BLaER1 treated with 17β-estradiol and CSF1 and Interleukin-3, amounts not matched to agents 10 nM and 100 nM (cell line): Measurements from ENCODE around the gene LBR.
A peak's percentile ranks its signal among the peaks of the same experiment; 100 is the strongest.

ENCODE experiments used
- H3K27ac ChIP-seq, 11 experiments: shearing (Covaris generic); formaldehyde crosslinking; 2 replicates each; pipeline ENCODE4 v1.8.1; 2022
- H3K27me3 ChIP-seq, 11 experiments: shearing (Covaris generic); formaldehyde crosslinking; 2 replicates each; pipeline ENCODE4 v1.8.1; 2022
- H3K36me3 ChIP-seq, 11 experiments: shearing (Covaris generic); formaldehyde crosslinking; 2 replicates each; pipeline ENCODE4 v1.8.1; 2022
- H3K4me1 ChIP-seq, 10 experiments: shearing (Covaris generic); formaldehyde crosslinking; 2 replicates each; pipeline ENCODE4 v1.8.1; 2022
- H3K4me2 ChIP-seq, 11 experiments: shearing (Covaris generic); formaldehyde crosslinking; 2 replicates each; pipeline ENCODE4 v1.8.1; 2022
- H3K4me3 ChIP-seq, 10 experiments: shearing (Covaris generic); formaldehyde crosslinking; 2 replicates each; pipeline ENCODE4 v1.8.1; 2022
- H3K9ac ChIP-seq, 11 experiments: shearing (Covaris generic); formaldehyde crosslinking; 2 replicates each; pipeline ENCODE4 v1.8.1; 2022
- H3K9me3 ChIP-seq, 11 experiments: shearing (Covaris generic); formaldehyde crosslinking; replicated peaks in 1 of 11; 2 replicates each; pipeline ENCODE4 v1.8.1; 2022
- H4K20me1 ChIP-seq, 11 experiments: shearing (Covaris generic); formaldehyde crosslinking; 2 replicates each; pipeline ENCODE4 v1.8.1; 2022
- Cebpa-rat ChIP-seq, 11 experiments: shearing (Covaris generic); IDR thresholded peaks; 2 replicates each; pipeline ENCODE4 v1.8.1; 2022

Gene LBR

DNA sequence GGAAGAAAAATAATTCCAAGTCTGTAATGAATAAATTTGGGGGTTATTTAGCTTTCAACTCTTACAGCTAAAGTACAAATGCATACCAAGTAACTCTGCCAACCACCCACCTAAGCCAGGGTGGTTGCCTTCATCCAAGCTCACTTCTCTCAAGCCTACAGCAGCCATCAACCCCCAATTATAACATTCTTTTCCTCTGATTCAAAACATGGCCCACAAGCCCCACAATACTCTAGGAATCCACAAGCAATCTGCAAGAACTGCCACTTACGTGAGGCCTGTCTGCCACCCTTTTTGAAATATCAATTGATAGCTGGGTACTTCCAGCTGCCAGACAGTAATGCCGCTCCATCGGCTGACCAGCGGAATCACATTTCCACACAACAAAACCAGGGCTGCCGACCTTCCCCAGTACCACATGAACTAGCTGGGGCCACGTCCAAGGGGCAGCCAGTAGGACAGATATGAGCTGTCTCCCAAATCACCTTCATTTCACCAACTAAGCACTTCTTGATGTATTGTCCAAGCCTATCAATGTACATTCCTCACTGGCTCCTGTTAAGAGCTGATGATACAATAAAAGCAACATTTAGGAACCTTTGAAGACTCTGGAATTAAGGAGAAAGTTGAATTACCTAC lies 3.2 kb downstream of the LBR start:
- Histone ChIP-seq H3K36me3 (peaks cover 16 to 53% (median 45%) of the 10 kb centered on the region in 11 experiments), H3K27ac (peak overlapping the region in 10 of 11 experiments; percentile 89 to 100 (median 97); a peak in 20 of 22 replicates), H3K4me1 (peaks cover 44 to 62% (median 53%) of the 10 kb centered on the region in 10 experiments), H4K20me1 (peaks cover 47 to 81% (median 75%) of the 10 kb centered on the region in 11 experiments; a peak in 21 of 22 replicates), H3K9ac (peak overlapping the region; percentile 91 to 99 (median 98); a peak in 20 of 22 replicates), H3K4me2 (peak overlapping the region; percentile 88 to 97 (median 90)), H3K27me3 (no peaks in the 10 kb centered on the region), H3K9me3 (no peaks in the 10 kb centered on the region), H3K4me3 (peak overlapping the region in 9 of 10 experiments; percentile 88 to 98 (median 94); a peak in 15 of 20 replicates)
- no peak for TF ChIP-seq Cebpa-rat (IDR thresholded peaks at IDR 0.05)

DNA sequence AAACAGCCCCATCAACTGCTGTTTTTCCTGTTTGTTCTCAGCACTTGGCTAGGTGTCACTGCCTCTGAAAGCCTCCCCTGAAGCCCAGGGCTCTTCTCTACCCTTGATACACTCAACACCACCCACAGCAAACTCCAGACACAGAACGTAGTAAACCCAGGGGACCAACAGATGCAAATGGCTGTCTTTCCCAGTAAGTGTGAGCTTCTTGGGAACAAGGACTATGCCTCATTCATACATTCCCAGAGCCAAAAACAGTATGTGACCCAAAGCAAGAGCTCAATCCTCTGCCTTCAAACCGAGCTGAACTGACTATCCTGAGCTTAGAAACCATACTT lies 4.4 kb downstream of the LBR start:
- TF ChIP-seq Cebpa-rat (IDR thresholded peaks at IDR 0.05) = no peak
- peaks cover 47 to 93% (median 87%) of the 10 kb centered on the region in 11 experiments; a peak in 21 of 22 replicates for H4K20me1 ChIP-seq
- peaks cover 37 to 53% (median 44%) of the 10 kb centered on the region in 10 experiments for H3K4me1 ChIP-seq
- peaks cover 28 to 65% (median 57%) of the 10 kb centered on the region in 11 experiments for H3K36me3 ChIP-seq
- peak overlapping the region in 8 of 11 experiments; percentile 4 to 56 (median 18); a peak in 6 of 22 replicates for H3K9ac ChIP-seq
- no peaks in the 10 kb centered on the region for H3K27me3 ChIP-seq
- peak overlapping the region in 9 of 11 experiments; percentile 7 to 99 (median 71); a peak in 14 of 22 replicates for H3K27ac ChIP-seq
- H3K4me2 ChIP-seq = peak overlapping the region; percentile 88 to 97 (median 90)
- H3K9me3 ChIP-seq = no peaks in the 10 kb centered on the region
- H3K4me3 ChIP-seq = peak overlapping the region in 4 of 10 experiments; percentile 12 to 98 (median 55); a peak in 5 of 20 replicates

DNA sequence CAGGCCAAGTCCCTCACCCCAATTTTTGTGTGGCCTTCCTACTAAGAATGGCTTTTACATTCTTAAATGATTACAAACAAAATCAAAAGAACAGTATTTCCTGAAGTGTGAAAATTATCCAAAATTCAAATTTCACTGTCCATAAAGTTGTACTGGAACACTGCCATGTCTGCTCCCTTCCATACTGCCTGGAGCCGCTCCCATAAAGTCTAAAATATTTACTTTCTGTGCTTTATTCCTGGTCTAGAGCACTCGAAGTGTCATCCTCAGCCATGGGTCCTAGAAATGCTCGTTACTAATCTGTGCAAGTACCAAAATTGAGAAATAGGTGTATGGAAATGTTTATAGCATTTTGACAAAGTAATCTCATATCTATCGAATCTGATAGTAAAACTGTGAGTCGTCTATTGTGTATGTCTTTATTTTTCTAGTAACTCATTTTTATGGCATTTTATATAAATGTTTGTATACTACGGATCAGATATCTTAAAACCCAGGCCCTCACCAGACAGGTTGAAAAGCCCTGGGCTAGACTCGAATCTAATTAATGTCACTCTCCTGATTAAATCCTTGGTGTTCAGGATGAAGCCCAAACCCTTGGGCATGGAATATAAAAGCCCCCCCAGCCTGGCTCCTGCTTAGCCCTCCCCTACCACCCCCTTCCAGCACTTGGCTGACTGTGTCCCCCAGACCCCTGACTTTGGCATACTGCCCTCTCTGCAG lies 4.9 kb downstream of the LBR start:
- H3K4me3 ChIP-seq = peak overlapping the region in 5 of 10 experiments; percentile 6 to 98 (median 14); a peak in 5 of 20 replicates
- H3K4me1 ChIP-seq = peaks cover 37 to 53% (median 44%) of the 10 kb centered on the region in 10 experiments
- TF ChIP-seq Cebpa-rat (IDR thresholded peaks at IDR 0.05) = no peak
- peak overlapping the region; percentile 88 to 97 (median 90) for H3K4me2 ChIP-seq
- peak overlapping the region in 10 of 11 experiments; percentile 3 to 56 (median 19); a peak in 8 of 22 replicates for H3K9ac ChIP-seq
- peak overlapping the region in 10 of 11 experiments; percentile 2 to 99 (median 60); a peak in 18 of 22 replicates for H3K27ac ChIP-seq
- peaks cover 33 to 70% (median 62%) of the 10 kb centered on the region in 11 experiments for H3K36me3 ChIP-seq
- H4K20me1 ChIP-seq = peaks cover 47 to 98% (median 92%) of the 10 kb centered on the region in 11 experiments; a peak in 21 of 22 replicates
- no peaks in the 10 kb centered on the region for H3K9me3 ChIP-seq
- H3K27me3 ChIP-seq = no peaks in the 10 kb centered on the region

DNA sequence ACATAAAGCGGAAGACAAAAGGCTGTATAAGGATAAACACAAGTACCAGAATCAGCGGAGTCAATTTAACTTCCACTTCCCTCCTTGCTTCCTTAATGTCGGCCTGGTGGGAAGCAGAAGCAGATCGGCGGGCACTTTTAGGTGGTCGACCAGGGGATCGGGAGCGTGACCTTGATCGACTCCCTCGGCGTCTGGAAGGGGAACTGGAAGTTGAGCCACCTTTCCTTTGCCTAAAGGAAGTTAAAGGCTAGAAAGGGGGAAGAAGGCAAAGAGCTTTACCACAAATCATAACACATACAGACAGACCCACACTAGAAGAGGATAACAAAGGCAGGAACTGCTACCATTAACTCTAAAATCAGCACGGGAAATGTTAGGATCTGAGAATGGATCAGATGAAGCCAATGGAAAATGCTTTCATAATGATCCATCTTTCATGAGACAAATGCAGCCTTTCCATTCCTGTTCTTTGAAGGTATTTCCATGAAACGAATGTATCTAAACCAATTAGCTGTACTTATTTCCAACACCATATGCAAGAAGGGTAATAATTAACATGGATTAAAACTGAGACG lies 5.7 kb downstream of the LBR start:
- H3K27ac ChIP-seq = peak overlapping the region in 9 of 11 experiments; percentile 2 to 97 (median 51); a peak in 15 of 22 replicates
- peaks cover 41 to 78% (median 71%) of the 10 kb centered on the region in 11 experiments for H3K36me3 ChIP-seq

DNA sequence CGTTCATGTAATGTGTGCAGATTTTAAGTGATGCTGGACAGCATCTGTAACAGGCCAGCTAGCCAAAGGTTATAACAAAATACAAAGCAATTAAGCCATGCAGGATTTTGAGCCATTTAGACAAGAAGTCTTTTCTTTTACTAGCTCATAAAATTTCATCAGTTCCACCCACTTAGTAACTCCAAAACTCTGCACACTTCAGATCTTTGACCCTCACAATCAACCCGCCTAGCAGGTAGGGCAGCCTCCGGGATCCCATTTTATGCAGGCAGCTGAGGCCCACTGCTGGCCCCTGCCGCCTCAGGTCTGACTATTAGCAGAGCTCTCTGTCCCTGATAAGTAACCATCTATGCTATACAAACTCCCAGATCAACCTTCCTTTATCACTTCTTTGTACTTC lies 9.2 kb downstream of the LBR start:
- no peak overlapping the region for H3K4me3 ChIP-seq
- H4K20me1 ChIP-seq = peaks cover 18 to 100% (median 93%) of the 10 kb centered on the region in 11 experiments; a peak in 21 of 22 replicates
- H3K27ac ChIP-seq = no peak overlapping the region
- no peaks in the 10 kb centered on the region for H3K27me3 ChIP-seq
- no peaks in the 10 kb centered on the region for H3K9me3 ChIP-seq
- H3K4me2 ChIP-seq = no peak overlapping the region
- peaks cover 72 to 100% (median 100%) of the 10 kb centered on the region in 11 experiments for H3K36me3 ChIP-seq
- H3K9ac ChIP-seq = no peak overlapping the region
- TF ChIP-seq Cebpa-rat (IDR thresholded peaks at IDR 0.05) = no peak
- peaks cover 18 to 45% (median 24%) of the 10 kb centered on the region in 10 experiments for H3K4me1 ChIP-seq

More for the DNA sequence above, 5.7 kb downstream of the LBR start:
- H3K27me3 ChIP-seq = no peaks in the 10 kb centered on the region
- H3K9ac ChIP-seq = peak overlapping the region in 7 of 11 experiments; percentile 2 to 28 (median 15); a peak in 7 of 22 replicates
- peaks cover 37 to 53% (median 44%) of the 10 kb centered on the region in 10 experiments for H3K4me1 ChIP-seq
- no peak for TF ChIP-seq Cebpa-rat (IDR thresholded peaks at IDR 0.05)
- H3K4me3 ChIP-seq = peak overlapping the region in 5 of 10 experiments; percentile 6 to 96 (median 14); a peak in 6 of 20 replicates
- H4K20me1 ChIP-seq = peaks cover 47 to 100% (median 95%) of the 10 kb centered on the region in 11 experiments; a peak in 21 of 22 replicates
- no peaks in the 10 kb centered on the region for H3K9me3 ChIP-seq
- peak overlapping the region; percentile 36 to 97 (median 90) for H3K4me2 ChIP-seq

DNA sequence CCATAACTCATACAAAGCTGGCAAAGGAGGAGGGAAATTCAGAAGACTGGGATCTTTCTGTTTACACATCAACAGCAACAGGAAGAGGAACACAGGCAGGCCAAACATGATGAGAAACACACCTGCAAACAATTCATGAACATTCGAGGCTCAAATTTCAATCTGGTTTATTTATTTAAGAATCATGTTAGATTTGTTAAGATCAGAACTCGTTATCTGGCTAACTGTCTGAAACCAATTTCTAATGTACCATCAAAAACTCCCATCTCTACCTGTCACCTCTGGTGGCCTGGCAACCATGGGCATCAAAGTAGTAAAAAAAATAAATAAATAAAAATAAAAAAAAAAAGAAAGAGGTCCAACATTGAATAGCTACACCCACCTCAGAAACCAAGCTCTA lies 9.8 kb downstream of the LBR start:
- peaks cover 71 to 100% (median 100%) of the 10 kb centered on the region in 11 experiments for H3K36me3 ChIP-seq
- no peaks in the 10 kb centered on the region for H3K27me3 ChIP-seq
- no peak overlapping the region for H3K27ac ChIP-seq
- H3K4me1 ChIP-seq = peaks cover 12 to 40% (median 19%) of the 10 kb centered on the region in 10 experiments
- no peak overlapping the region for H3K4me3 ChIP-seq
- H3K4me2 ChIP-seq = no peak overlapping the region
- no peaks in the 10 kb centered on the region for H3K9me3 ChIP-seq
- no peak for TF ChIP-seq Cebpa-rat (IDR thresholded peaks at IDR 0.05)
- no peak overlapping the region for H3K9ac ChIP-seq
- peaks cover 18 to 100% (median 93%) of the 10 kb centered on the region in 11 experiments; a peak in 21 of 22 replicates for H4K20me1 ChIP-seq

DNA sequence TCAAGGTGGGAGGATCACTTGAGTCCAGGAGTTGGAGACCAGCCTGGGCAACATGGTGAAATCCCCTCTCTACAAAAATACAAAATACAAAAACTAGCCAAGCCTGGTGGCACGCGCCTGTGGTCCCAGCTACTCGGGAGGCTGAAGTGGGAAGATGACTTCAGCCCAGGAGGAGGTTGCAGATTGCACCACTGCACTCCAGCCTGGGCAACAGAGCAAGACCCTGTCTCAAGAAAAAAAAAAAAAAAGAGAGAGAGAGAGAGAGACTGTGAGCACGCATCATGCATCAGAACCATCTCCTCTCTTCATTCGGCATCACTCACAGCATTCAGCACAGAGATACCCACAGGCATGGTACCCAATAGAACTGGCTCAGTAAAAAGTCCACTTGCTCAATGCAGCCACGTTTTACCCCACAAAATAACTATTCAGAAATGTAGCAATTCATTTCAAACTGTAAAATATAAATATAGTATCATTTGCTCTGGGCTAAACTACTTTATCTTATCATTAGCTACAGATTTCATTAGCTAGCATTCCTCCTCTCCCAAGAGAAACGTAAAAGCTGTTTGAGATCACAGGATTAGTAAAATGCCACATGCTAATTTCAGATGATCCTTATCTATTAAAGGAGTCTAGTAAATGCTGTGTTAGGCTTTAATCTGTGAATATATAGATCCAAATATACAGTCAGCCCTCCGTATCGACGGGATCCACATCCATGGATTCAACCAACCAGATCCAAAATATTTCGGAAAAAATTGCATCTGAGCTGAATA lies 11.7 kb downstream of the LBR start:
- TF ChIP-seq Cebpa-rat (IDR thresholded peaks at IDR 0.05) = no peak
- no peak overlapping the region for H3K27ac ChIP-seq
- no peaks in the 10 kb centered on the region for H3K9me3 ChIP-seq
- H3K36me3 ChIP-seq = peaks cover 87 to 100% (median 100%) of the 10 kb centered on the region in 11 experiments
- no peak overlapping the region for H3K4me3 ChIP-seq
- no peaks in the 10 kb centered on the region for H3K27me3 ChIP-seq
- H3K4me2 ChIP-seq = no peak overlapping the region
- no peak overlapping the region for H3K9ac ChIP-seq
- H4K20me1 ChIP-seq = peaks cover 6 to 100% (median 90%) of the 10 kb centered on the region in 11 experiments; a peak in 21 of 22 replicates
- H3K4me1 ChIP-seq = peaks cover 0 to 25% (median 3%) of the 10 kb centered on the region in 10 experiments; a peak in 8 of 20 replicates

DNA sequence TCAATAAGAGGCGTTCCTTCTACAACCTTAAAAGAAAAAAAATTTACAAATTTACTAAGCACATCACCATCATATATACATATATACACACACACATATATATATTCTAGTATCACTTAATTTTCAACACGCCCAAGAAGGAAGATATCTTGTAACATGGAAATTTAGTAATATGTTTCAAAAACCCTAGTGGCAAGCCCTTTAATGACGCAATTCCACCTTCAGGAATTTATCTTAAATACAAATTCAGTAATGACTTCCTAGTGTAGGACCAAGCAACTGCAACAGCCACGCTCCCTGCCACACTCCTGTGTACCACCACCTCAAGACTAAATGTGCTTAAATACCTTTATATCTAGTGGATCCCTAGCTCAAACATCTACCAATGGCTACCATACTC lies 12.5 kb downstream of the LBR start:
- Histone ChIP-seq H4K20me1 (peaks cover 6 to 100% (median 90%) of the 10 kb centered on the region in 11 experiments; a peak in 21 of 22 replicates), H3K27ac (no peak overlapping the region), H3K9me3 (no peaks in the 10 kb centered on the region), H3K4me3 (no peak overlapping the region), H3K4me2 (no peak overlapping the region), H3K4me1 (peaks cover 0 to 25% (median 3%) of the 10 kb centered on the region in 10 experiments; a peak in 8 of 20 replicates), H3K9ac (no peak overlapping the region), H3K27me3 (no peaks in the 10 kb centered on the region), H3K36me3 (peaks cover 94 to 100% (median 100%) of the 10 kb centered on the region in 11 experiments)
- TF ChIP-seq Cebpa-rat (IDR thresholded peaks at IDR 0.05) = peak in 2 of 11 experiments; percentile 31 to 51; a peak in 1 of 22 replicates
